Measurements from ENCODE around the gene HCST.

DNA sequence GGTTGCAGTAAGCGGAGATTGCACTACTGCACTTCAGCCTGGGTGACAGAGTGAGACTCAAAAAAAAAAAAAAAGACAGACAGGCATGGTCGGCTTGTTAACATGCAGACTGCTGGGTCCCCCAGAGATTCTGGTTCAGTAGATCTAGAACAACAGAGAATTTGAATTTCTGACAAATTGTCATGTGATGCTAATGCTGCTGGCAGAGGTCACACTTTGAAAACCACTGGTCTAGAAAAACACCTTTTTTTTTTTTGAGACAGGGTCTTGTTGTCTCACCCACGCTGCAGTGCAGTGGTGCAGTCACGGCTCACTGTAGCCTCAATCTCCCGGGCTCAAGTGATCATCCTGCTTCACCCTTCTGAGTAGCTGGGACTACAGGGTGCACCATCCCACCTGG, 26.2 kb downstream of the HCST start:
- TF ChIP-seq, protein P1, sequence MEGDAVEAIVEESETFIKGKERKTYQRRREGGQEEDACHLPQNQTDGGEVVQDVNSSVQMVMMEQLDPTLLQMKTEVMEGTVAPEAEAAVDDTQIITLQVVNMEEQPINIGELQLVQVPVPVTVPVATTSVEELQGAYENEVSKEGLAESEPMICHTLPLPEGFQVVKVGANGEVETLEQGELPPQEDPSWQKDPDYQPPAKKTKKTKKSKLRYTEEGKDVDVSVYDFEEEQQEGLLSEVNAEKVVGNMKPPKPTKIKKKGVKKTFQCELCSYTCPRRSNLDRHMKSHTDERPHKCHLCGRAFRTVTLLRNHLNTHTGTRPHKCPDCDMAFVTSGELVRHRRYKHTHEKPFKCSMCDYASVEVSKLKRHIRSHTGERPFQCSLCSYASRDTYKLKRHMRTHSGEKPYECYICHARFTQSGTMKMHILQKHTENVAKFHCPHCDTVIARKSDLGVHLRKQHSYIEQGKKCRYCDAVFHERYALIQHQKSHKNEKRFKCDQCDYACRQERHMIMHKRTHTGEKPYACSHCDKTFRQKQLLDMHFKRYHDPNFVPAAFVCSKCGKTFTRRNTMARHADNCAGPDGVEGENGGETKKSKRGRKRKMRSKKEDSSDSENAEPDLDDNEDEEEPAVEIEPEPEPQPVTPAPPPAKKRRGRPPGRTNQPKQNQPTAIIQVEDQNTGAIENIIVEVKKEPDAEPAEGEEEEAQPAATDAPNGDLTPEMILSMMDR (IDR thresholded peaks at IDR 0.05; ENCODE audit: low read depth, low read length, missing input control): no peak
- TF ChIP-seq YY1 (IDR thresholded peaks at IDR 0.05): no peak
- TF ChIP-seq, protein P2, sequence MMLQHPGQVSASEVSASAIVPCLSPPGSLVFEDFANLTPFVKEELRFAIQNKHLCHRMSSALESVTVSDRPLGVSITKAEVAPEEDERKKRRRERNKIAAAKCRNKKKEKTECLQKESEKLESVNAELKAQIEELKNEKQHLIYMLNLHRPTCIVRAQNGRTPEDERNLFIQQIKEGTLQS (IDR thresholded peaks at IDR 0.05): no peak
